ENCODE measurements around the gene LAYN.

GRCh38 chr11:111530091-111530490 lies 10.4 kb upstream of the LAYN start:
- TF ChIP-seq CTCF (IDR thresholded peaks at IDR 0.05) (no peak), FOXK1 (CRISPR knock-in tag; IDR thresholded peaks at IDR 0.05) (no peak)
